ENCODE results near the gene ZC3H8. TPM values are rescaled to one million over a fixed set of nuclear protein-coding genes. Genes with fewer than 3 reads are reported as not detected.
A peak's percentile ranks its signal among the peaks of the same experiment; 100 is the strongest.

ZC3H8 gene
- polyA plus RNA-seq, 2 of the 4 experiments (the other 2 are of a cell fraction): 13.2 to 20.2 TPM

DNA sequence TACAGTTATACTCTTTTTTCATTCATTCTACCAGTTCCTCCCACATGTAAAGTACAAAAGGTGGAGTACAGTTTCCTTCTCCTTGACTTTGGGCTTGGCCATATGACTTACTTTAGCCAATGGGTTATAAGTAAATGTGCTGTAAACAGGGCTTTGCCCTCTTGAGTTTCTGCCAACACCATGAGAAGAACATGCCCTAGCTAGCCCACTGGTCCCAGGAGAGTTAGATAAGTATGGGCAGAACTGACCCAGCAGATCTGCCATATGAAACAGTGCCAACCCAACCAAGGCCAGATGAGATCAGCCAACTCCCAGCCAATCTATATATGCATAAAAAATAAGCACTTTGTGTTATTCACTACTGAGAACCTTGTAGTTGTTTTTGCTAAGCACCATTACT lies 25.5 kb downstream of the ZC3H8 start:
- Histone ChIP-seq H3K4me1 (no peaks in the 10 kb centered on the region), H3K4me2 (no peak overlapping the region), H3K27ac (no peak overlapping the region), H3K9me3 (no peaks in the 10 kb centered on the region), H3K4me3 (no peak overlapping the region)
- no peak for FAIRE-seq
- TF ChIP-seq HMGXB4 (CRISPR knock-in tag; IDR thresholded peaks at IDR 0.05; ENCODE audit: borderline replicate concordance) (no peak), RNF2 (IDR thresholded peaks at IDR 0.05; ENCODE audit: borderline replicate concordance, low read depth) (no peak), NPAS2 (CRISPR knock-in tag; IDR thresholded peaks at IDR 0.05; ENCODE audit: borderline replicate concordance) (no peak), ZC3H11A (IDR thresholded peaks at IDR 0.05) (no peak), ESRRA (IDR thresholded peaks at IDR 0.05; ENCODE audit: borderline replicate concordance, low read length) (no peak), TFCP2L1 (CRISPR knock-in tag; IDR thresholded peaks at IDR 0.05) (no peak), JUNB (IDR thresholded peaks at IDR 0.05) (no peak), KDM5A (IDR thresholded peaks at IDR 0.05) (no peak), RFX5 (IDR thresholded peaks at IDR 0.05) (no peak), POLR2AphosphoS2 (conservative IDR thresholded peaks at IDR 0.05; ENCODE audit: low read length) (no peak), CHD4 (IDR thresholded peaks at IDR 0.05; ENCODE audit: borderline replicate concordance) (no peak), HOXB5 (CRISPR knock-in tag; IDR thresholded peaks at IDR 0.05) (no peak), PBX3 (IDR thresholded peaks at IDR 0.05) (no peak), ZNF302 (CRISPR knock-in tag; IDR thresholded peaks at IDR 0.05) (no peak), NFE2L2 (conservative IDR thresholded peaks at IDR 0.05; ENCODE audit: low read length) (no peak), BHLHE40 (IDR thresholded peaks at IDR 0.05; ENCODE audit: low read depth, low read length) (no peak)
- TF ChIP-seq, protein P1, sequence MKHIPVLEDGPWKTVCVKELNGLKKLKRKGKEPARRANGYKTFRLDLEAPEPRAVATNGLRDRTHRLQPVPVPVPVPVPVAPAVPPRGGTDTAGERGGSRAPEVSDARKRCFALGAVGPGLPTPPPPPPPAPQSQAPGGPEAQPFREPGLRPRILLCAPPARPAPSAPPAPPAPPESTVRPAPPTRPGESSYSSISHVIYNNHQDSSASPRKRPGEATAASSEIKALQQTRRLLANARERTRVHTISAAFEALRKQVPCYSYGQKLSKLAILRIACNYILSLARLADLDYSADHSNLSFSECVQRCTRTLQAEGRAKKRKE (CRISPR knock-in tag; IDR thresholded peaks at IDR 0.05; ENCODE audit: low read depth): no peak
- TF ChIP-seq, protein P2, sequence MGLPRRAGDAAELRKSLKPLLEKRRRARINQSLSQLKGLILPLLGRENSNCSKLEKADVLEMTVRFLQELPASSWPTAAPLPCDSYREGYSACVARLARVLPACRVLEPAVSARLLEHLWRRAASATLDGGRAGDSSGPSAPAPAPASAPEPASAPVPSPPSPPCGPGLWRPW (IDR thresholded peaks at IDR 0.05): no peak
- ChIA-PET CTCF (no interaction called here), POLR2A (no interaction called here)
- no peak for ATAC-seq
- peak in 1 of 2 experiments; percentile 33 for DNase-seq (ENCODE audit: low read depth in 1 of 2, low spot score in 1 of 2)

DNA sequence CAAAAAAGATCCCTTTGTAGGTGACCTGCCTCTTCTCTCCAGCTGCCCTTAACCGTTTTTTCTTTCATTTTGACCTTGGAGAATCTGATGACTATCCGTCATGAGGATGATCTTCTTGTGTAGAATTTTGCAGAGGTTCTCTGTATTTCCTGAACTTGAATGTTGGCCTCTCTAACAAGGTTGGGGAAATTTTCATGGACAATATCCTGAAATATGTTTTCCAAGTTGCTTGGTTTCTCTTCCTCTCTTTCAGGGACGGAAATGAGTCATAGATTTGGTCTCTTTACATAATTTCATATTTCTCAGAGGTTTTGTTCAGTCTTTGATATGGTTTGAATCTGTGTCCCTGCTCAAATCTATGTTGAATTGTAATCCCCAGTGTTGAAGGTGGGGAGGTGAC lies 34.0 kb downstream of the ZC3H8 start:
- ATAC-seq (no peak), DNase-seq (ENCODE audit: low read depth in 1 of 2, low spot score in 1 of 2) (no peak), FAIRE-seq (no peak)
- ChIA-PET CTCF (interaction anchor here (0.6 kb wide), 1 partner anchor 1201 kb away, joined by 3 read pairs; no protein-coding TSS in a partner anchor), POLR2A (no interaction called here)
- TF ChIP-seq POLR2AphosphoS2 (conservative IDR thresholded peaks at IDR 0.05; ENCODE audit: low read length) (no peak), TFCP2L1 (CRISPR knock-in tag; IDR thresholded peaks at IDR 0.05) (no peak), ESRRA (IDR thresholded peaks at IDR 0.05; ENCODE audit: borderline replicate concordance, low read length) (no peak), GATA3 (IDR thresholded peaks at IDR 0.05; ENCODE audit: borderline replicate concordance) (no peak), USF2 (IDR thresholded peaks at IDR 0.05) (no peak), CTCF (IDR thresholded peaks at IDR 0.05) (no peak), HEYL (CRISPR knock-in tag; IDR thresholded peaks at IDR 0.05) (no peak), CEBPB (IDR thresholded peaks at IDR 0.05) (no peak), CBX8 (IDR thresholded peaks at IDR 0.05) (no peak), MAX (IDR thresholded peaks at IDR 0.05) (no peak), EHF (CRISPR knock-in tag; IDR thresholded peaks at IDR 0.05) (no peak), CBX2 (IDR thresholded peaks at IDR 0.05; ENCODE audit: borderline replicate concordance, low read depth) (no peak), HDAC2 (IDR thresholded peaks at IDR 0.05) (no peak), ZFP36 (IDR thresholded peaks at IDR 0.05; ENCODE audit: borderline replicate concordance, partially characterized antibody) (no peak), SMC3 (IDR thresholded peaks at IDR 0.05) (no peak), KDM1A (IDR thresholded peaks at IDR 0.05; ENCODE audit: low read depth) (no peak), ZSCAN20 (CRISPR knock-in tag; IDR thresholded peaks at IDR 0.05) (no peak)
- TF ChIP-seq, protein P2 (IDR thresholded peaks at IDR 0.05): no peak
- TF ChIP-seq, protein P1 (CRISPR knock-in tag; IDR thresholded peaks at IDR 0.05; ENCODE audit: low read depth): no peak
- H3K9me3 ChIP-seq: peaks cover 8% of the 10 kb centered on the region; the same call in 2 of the 3 replicates
- no peak overlapping the region for H3K4me3 ChIP-seq
- WGBS (ENCODE audit: missing lambda C conversion rate): 93% methylated on average over 3 of the region's 3 CpGs
- no peaks in the 10 kb centered on the region for H3K4me1 ChIP-seq
- no peak overlapping the region for H3K27ac ChIP-seq
- no peak overlapping the region for H3K4me2 ChIP-seq

Measured in A549 (cell line).